Right lobe of liver (tissue), 4 donors: ENCODE data around the gene TH.

Experiments used
- CTCF ChIP-seq, 4 donors: fragments of 200-600 bp in 3 of 4; fragments of 450-650 bp in 1 of 4; IDR thresholded peaks; one replicate each; pipeline versions ENCODE4 v1.5.1 to v1.8.0; 2016 to 2022; ENCODE audit warnings: antibody characterized with exemption in 4 of 4, mild to moderate bottlenecking in 2 of 4
- POLR2A ChIP-seq: fragments of 450-650 bp; IDR thresholded peaks from one replicate; pipeline ENCODE4 v1.6.1; 2017; ENCODE audit warnings: antibody characterized with exemption, mild to moderate bottlenecking
- donor health status: DM: no; HTN: no; CAD: no.
- donor health status: DM: no; HTN: no; CAD: no.
- donor health status: DM: no; HTN: yes; CAD: no.

GRCh38 chr11:2177076-2177475 lies 5.5 kb upstream of the TH start:
- TF ChIP-seq CTCF (IDR thresholded peaks at IDR 0.05) = no peak
- no peak for TF ChIP-seq POLR2A
